HG03457 (cell line): ENCODE data around the gene TNRC18.
"Not testable (repeated sequence)": the region's sequence is repeated elsewhere in the genome, so short reads cannot be mapped to it uniquely, and the experiment has no call there.

Experiments used
- ATAC-seq: cut with Tn5 transposase; IDR thresholded peaks from one replicate; pipeline ENCODE4 v1.9.1; 2021; ENCODE audit warnings: moderate number of reproducible peaks; ENCODE audit not compliant: unreplicated experiment

The TNRC18 gene

GRCh38 chr7:5296611-5297226 is 126.9 kb downstream of the TNRC18 start:
- no peak for ATAC-seq

DNA sequence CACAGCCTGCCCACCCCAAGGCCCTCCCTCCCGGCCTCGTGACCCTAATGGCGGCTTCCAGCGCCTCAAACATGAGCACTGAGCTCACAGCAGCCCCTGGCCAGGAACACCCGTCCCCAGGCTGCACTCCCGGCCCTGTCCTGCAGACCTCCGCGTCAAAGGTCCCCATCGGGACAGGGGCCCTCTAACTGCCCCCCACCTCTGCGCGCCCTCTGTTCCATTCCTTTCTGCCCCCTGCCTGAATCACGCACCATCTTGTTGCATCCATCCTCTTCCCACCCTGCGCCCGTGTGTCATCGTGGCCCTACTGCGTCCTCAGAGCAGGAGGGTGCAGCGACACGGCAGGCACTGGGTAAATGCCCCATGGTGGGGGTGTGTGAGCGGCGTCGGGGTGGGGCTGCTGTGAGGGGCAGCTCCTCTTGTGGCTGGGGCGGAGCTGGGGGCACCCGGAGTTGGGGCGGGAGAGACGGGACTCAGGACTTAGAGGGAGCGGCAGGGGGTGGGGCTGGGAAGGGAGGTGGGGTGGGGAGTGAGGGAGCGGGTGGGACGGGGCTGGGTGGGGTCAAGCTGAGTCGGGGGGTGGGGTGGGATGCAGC is 127.5 kb downstream of the TNRC18 start:
- ATAC-seq, result no peak

- no peak for ATAC-seq
These were observed 128.3 kb downstream of the TNRC18 start for GRCh38 chr7:5295039-5296014.

DNA sequence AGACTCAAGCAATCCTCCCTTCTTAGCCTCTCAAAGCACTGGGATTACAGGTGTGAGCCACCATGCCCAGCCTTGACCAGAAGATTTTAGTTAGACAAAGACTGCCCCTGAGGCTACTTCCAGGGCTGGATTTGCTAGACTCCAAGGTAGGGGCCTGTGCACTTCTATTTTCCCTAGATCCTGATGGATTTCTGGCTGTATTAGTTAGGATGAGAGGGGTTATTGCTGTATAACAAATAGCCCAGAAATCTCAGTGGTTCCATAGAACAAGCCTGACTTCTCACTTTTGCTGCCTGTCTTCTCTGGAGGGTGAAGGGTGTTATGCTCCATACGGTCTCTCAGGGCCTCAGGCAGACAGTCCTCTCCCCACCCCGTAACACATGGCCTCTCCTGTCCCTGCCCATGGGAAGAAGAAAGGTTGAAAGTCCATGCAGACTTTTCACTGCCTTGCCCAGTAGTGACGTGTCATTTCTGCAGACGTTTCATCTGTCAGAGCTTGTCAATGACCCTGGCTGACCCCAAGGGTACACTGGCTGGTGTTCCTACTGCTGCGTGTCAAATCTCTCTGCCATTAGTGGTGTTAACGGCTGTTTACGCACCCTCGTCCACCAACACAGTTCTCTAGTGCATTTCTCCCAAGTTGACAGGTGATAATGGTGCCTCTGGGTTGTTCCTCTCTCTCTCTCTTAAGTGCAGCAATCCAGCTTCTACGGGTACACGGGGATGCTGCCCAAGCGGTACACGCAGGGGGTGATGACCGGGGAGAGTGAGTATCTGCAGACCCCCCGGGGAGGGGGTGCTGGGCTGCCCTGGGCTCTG is 129.3 kb downstream of the TNRC18 start:
- no peak for ATAC-seq

- ATAC-seq, result not testable (repeated sequence)
These were observed 131.8 kb downstream of the TNRC18 start for GRCh38 chr7:5291711-5292335.

DNA sequence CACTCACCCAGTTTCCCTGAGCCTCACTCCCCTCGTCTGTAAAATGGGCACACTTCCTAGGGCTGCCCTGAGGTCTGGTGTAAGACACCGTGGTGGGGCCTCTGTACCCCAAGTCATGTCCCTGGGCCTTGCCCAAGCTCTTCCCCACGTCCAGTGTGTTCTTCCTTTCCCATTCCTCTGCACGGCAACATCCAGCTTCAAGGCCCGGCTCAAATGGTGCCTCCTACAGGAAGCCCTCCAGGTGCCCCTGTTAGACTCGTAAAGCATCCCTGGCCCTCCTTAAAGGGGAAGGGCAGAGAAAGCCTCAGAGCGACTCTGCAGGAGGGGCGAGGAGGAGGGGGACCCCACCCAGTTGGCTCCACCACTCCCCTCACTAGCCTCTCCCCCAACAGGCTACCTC is 132.3 kb downstream of the TNRC18 start:
- ATAC-seq, result no peak

DNA sequence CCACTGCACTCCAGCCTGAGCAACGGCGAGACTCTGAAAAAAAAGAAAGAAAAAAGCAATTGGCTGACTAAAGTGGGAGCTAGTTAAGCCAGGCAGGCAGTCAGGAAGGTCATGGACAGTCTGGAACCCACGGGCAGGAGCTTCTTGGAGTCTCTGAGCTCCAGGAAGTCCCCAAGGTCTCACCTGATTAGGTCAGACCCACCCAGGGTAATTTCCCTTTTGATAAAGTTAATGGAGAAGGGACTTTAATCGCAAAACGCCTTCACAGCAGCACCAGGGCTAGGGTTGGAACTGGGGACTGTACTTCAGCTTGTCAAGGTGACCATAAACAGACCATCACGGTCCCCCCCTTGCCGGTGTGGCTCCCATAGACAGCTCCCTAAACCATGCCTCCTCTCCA is 134.3 kb downstream of the TNRC18 start:
- ATAC-seq, result no peak

DNA sequence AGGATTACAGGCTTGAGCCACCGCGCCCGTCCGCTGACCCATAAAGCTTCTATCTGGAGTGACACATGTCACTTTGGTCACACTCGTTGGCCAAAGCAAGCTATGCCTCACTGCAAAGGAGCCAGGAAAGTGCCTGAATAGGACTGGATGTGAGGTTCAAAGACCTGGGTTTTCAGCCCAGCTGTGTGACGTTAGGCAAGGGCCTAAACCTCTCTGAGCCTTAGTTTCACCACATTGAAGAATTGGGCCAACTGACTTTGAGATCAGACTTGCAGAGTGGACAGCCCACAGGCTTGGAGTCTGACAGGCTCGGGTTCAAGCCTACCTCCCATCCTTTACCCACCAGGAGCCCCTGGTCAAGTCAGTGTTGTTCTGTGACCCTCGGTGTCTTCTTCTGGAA is 135.1 kb downstream of the TNRC18 start:
- ATAC-seq, result not testable (repeated sequence)

GRCh38 chr7:5287802-5288201 is 135.8 kb downstream of the TNRC18 start:
- ATAC-seq, result no peak

DNA sequence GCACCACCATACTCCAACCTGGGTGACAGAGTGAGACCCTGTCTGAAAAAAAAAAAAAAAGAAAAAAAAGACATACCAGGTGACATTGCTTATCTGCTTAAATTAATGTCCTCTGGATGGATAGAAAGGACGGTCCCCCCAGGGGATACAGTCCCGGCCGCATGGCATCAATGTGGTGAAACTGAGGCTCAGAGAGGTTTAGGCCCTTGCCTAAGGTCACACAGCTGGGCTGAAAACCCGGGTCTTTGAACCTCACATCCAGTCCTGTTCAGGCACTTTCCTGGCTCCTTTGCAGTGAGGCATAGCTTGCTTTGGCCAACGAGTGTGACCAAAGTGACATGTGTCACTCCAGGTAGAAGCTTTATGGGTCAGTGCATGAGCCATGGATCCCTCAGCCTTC is 136.3 kb downstream of the TNRC18 start:
- ATAC-seq, result not testable (repeated sequence)

DNA sequence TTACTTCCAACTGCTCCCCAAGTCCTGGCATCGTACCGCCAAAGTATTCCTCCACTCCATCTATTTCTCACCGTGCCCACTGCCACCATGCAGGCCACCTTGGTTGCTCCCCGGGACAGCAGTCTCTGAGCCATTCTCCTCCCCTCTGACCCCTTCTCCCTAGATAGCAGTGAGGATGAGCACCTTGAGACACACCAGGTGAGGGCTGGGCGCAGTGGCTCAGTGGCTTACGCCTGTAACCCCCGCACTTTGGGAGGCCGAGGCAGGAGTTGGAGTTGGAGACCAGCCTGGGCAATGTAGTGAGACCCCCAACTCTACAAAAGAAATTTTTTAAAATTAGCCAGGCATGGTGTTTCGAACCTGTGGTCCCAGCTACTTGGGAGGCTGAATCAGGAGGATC is 136.7 kb downstream of the TNRC18 start:
- no peak for ATAC-seq

DNA sequence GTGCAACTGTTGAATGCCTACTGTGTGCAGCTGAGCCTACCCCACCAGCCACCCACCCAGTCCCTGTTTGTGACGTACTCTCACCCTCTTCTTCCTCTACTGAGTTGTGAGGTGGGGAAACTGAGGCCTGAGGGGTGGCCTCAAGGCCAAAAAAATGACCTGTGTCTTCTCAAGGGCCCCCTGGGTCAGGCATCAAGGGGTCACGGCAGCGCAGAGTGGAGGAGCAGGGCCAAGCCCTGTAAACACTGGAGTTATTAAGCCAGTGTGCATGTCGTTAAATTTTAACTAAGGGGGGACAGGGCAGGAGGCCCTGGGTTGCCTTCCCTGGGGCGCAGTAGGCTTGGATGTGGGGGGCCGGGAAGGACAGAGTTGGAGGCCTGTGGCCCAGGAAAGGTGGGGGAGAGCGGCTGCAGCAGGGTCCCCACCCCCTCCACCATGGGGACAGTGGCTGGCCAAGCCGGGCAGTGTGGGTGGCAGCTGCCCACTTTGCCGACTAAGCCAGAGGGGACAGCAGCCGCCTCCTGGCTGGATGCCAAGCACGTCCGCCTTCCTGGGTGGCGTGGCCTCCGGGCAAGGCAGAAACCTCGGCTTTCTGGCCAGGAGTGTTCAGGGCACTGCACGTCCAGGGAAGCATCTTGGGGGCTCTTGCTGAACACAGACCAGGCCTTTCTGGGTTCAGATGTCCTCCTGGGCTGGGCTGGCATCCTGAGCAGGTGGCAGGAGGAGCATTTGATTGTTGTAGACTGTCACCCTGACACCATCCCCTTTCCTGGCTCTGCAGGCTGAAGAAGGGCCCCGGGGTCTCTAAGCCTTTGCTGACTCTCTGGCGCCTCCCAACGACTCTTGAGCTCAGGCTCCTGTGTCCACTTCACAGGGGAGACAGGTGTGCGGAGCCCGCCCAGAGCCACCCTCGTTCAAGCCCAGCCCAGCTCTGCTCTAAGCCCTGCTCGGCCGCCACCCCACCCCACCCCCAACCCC is 139.0 kb downstream of the TNRC18 start:
- ATAC-seq, result no peak

DNA sequence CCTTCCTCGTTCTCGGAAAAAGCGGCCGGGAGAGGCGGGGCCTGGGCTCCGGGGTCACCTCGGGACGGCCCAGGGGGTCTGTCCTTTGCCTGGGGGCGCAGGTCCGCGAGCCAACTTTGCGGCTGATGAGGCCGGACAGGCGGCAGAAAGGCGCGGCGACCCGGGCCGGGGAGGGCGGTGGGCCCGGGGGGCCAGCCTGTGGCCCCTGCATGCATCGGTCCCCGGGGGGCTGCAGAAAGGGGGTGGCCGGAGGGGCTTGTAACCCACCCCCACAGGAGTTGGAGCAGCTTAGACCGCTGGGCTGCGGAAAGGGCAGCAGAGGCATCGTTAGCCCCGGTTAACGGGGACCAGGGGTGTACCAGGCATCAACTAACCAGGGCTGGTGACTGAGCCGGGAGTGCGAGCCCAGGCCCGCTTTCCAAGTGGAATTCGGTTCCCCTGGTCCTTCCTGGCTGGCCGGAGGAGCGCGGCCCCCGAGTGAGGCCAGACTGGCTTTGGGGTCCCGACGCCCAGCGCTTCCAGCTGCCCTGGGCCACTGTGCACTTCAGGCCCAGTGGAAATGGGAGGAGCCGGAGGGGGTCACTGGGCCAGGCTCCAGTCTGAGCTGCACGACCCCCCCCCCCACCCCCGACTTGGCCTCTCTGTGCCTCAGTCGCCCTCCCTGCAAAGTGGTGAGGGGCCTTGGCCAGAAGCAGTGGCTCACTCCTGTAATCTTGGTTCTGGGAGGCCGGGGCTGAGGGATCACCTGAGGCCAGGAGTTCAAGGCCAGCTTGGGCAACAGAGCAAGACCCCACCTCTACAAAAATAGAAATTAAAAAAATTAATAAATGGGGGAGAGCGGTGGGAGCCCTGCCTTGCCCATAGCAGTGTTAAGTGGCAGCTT is 140.0 kb downstream of the TNRC18 start:
- ATAC-seq, result no peak

- no peak for ATAC-seq
These were observed 140.9 kb downstream of the TNRC18 start, which contains the start of gene SLC29A4 for GRCh38 chr7:5282543-5283316. TSS of gene SLC29A4 (plus strand) at chr7:5282943. CDS start at chr7:5287817, 4,874 bp downstream.

- not testable (repeated sequence) for ATAC-seq
These were observed 141.8 kb downstream of the TNRC18 start for GRCh38 chr7:5281598-5282500.

DNA sequence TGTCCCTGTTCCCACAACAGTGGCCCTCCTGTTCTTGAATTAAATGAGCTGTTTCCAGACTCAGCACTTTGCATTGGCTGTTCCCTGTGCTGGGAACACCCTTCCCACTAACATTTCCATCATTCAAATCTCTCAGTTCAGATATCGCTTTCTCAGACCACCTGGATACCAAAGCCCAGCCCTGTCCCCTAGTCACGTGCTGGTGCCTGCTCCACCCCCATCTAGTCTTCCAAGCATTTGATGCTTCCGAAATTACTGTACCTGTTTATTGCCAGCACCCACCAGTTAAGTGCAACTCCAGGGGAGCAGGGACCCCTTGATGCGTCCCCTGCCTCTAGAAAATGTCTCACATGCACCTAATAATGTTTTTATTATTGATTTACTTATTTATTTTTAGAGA is 143.9 kb downstream of the TNRC18 start:
- ATAC-seq, result no peak
